SK-N-SH treated with all-trans-retinoic acid at 6 μM for 48 hours (cell line): ENCODE results near the gene GABRA1.

Experiments
- ATAC-seq: fragments of 200-7000 bp; cut with Tn5 transposase; 3 replicates; pipeline ENCODE4 v1.9.1; 2020; ENCODE audit warnings: mild to moderate bottlenecking, moderate library complexity
- ARNTL ChIP-seq: fragments of 450-650 bp; formaldehyde crosslinking; IDR thresholded peaks from 2 replicates; pipeline ENCODE4 v1.5.0; 2020; ENCODE audit warnings: low read depth, mild to moderate bottlenecking, moderate library complexity, borderline replicate concordance
- BACH2 ChIP-seq: fragments of 250-450 bp; sonication (Bioruptor Pico); IDR thresholded peaks from 2 replicates; pipeline ENCODE4 v1.9.0; 2021; ENCODE audit warnings: mild to moderate bottlenecking, borderline replicate concordance
- CSDC2 ChIP-seq: fragments of 250-450 bp; sonication (Bioruptor Pico); IDR thresholded peaks from 2 replicates; pipeline ENCODE4 v1.5.0; 2020; ENCODE audit warnings: mild to moderate bottlenecking, moderate library complexity
- CSRNP3 ChIP-seq: fragments of 250-450 bp; sonication (Bioruptor Pico); IDR thresholded peaks from 2 replicates; pipeline ENCODE4 v1.5.1; 2021; ENCODE audit warnings: mild to moderate bottlenecking, moderate library complexity
- ESRRG ChIP-seq: fragments of 250-450 bp; sonication (Bioruptor Pico); IDR thresholded peaks from 2 replicates; pipeline ENCODE4 v1.6.1; 2021; ENCODE audit warnings: mild to moderate bottlenecking
- GLIS3 ChIP-seq: fragments of 250-450 bp; sonication (Bioruptor Pico); IDR thresholded peaks from 2 replicates; pipeline ENCODE4 v1.5.0; 2020; ENCODE audit warnings: mild to moderate bottlenecking, moderate library complexity
- ISL1 ChIP-seq: fragments of 250-450 bp; sonication (Bioruptor Pico); IDR thresholded peaks from 2 replicates; pipeline ENCODE4 v2.1.2; 2022; ENCODE audit warnings: mild to moderate bottlenecking, moderate library complexity
- OSR1 ChIP-seq: fragments of 250-450 bp; sonication (Bioruptor Pico); IDR thresholded peaks from 2 replicates; pipeline ENCODE4 v1.8.0; 2022; ENCODE audit warnings: moderate library complexity, mild to moderate bottlenecking, inconsistent platforms
- POU6F1 ChIP-seq: fragments of 250-450 bp; sonication (Bioruptor Pico); IDR thresholded peaks from 2 replicates; pipeline ENCODE4 v1.8.0; 2021; ENCODE audit warnings: low read depth, mild to moderate bottlenecking, moderate library complexity, borderline replicate concordance
- PPARA ChIP-seq: fragments of 250-450 bp; sonication (Bioruptor Pico); IDR thresholded peaks from 2 replicates; pipeline ENCODE4 v1.5.0; 2020; ENCODE audit warnings: mild to moderate bottlenecking, borderline replicate concordance
- RARB ChIP-seq: fragments of 250-450 bp; sonication (Bioruptor Pico); IDR thresholded peaks from 2 replicates; pipeline ENCODE4 v1.8.0; 2021; ENCODE audit warnings: mild to moderate bottlenecking, moderate library complexity
- SNAI2 ChIP-seq: fragments of 250-450 bp; sonication (Bioruptor Pico); IDR thresholded peaks from 2 replicates; pipeline ENCODE4 v1.5.0; 2020; ENCODE audit warnings: mild to moderate bottlenecking, moderate library complexity
- TCF4 ChIP-seq: fragments of 250-450 bp; sonication (Bioruptor Pico); IDR thresholded peaks from 2 replicates; pipeline ENCODE4 v1.8.0; 2021; ENCODE audit warnings: mild to moderate bottlenecking, moderate library complexity, borderline replicate concordance
- ZC3H10 ChIP-seq: fragments of 250-450 bp; sonication (Bioruptor Pico); IDR thresholded peaks from 2 replicates; pipeline ENCODE4 v1.5.1; 2021; ENCODE audit warnings: mild to moderate bottlenecking, moderate library complexity
- ZFP3 ChIP-seq: fragments of 250-450 bp; sonication (Bioruptor Pico); IDR thresholded peaks from 2 replicates; pipeline ENCODE4 v1.5.0; 2020; ENCODE audit warnings: mild to moderate bottlenecking, moderate library complexity
- ZFP30 ChIP-seq: fragments of 450-650 bp; formaldehyde crosslinking; IDR thresholded peaks from 2 replicates; pipeline ENCODE4 v1.5.0; 2022; ENCODE audit warnings: mild to moderate bottlenecking, moderate library complexity
- ZNF565 ChIP-seq: fragments of 450-650 bp; formaldehyde crosslinking; conservative IDR thresholded peaks from 2 replicates; pipeline ENCODE4 v1.5.0; 2020; ENCODE audit warnings: low read depth, mild to moderate bottlenecking, moderate library complexity
- ZNF70 ChIP-seq: fragments of 450-650 bp; formaldehyde crosslinking; IDR thresholded peaks from 2 replicates; pipeline ENCODE4 v1.5.0; 2020; ENCODE audit warnings: mild to moderate bottlenecking, moderate library complexity
- ZNF8 ChIP-seq: fragments of 450-650 bp; formaldehyde crosslinking; IDR thresholded peaks from 2 replicates; pipeline ENCODE4 v1.5.0; 2020; ENCODE audit warnings: mild to moderate bottlenecking, moderate library complexity
- TF ChIP-seq, protein P1 (sequence below): fragments of 250-450 bp; sonication (Bioruptor Pico); IDR thresholded peaks from 2 replicates; pipeline ENCODE4 v1.5.1; 2020; ENCODE audit warnings: low read depth, mild to moderate bottlenecking, moderate library complexity
- TF ChIP-seq, protein P2 (sequence below): fragments of 250-450 bp; sonication (Bioruptor Pico); IDR thresholded peaks from 2 replicates; pipeline ENCODE4 v1.8.0; 2020; ENCODE audit warnings: mild to moderate bottlenecking, moderate library complexity, borderline replicate concordance

The GABRA1 gene

DNA sequence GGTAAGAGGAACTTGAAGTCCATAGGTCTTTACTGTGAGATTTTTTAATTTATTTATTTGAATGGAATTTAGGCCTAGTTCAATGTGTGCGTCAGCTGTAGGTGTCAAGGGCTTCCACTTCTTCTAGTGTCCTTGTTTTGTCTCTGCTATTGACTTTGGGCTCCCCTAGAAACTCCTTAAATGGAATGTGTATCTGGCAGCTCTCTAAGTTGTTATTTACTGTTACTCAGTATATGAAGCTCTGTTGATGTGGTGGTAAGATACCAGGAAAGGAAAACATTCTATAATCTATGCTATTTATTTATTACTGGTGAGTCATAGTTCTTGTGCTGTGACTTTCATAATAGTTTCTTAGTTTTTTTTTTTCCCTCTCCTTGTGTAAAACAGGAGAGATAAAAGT, 97.1 kb downstream of the GABRA1 start:
- ATAC-seq = no peak
- TF ChIP-seq ZFP3 (CRISPR knock-in tag) (no peak), ZFP30 (no peak), ZNF70 (CRISPR knock-in tag) (no peak), ESRRG (CRISPR knock-in tag) (no peak), CSDC2 (no peak), SNAI2 (CRISPR knock-in tag) (no peak), GLIS3 (CRISPR knock-in tag) (no peak), CSRNP3 (CRISPR knock-in tag) (no peak), OSR1 (CRISPR knock-in tag) (no peak), RARB (CRISPR knock-in tag) (no peak), ZNF565 (CRISPR knock-in tag) (no peak), ZNF8 (no peak), POU6F1 (CRISPR knock-in tag) (no peak), ISL1 (CRISPR knock-in tag) (no peak), PPARA (CRISPR knock-in tag) (no peak), TCF4 (no peak), BACH2 (CRISPR knock-in tag) (no peak), ARNTL (CRISPR knock-in tag) (no peak)
- TF ChIP-seq, protein P1, sequence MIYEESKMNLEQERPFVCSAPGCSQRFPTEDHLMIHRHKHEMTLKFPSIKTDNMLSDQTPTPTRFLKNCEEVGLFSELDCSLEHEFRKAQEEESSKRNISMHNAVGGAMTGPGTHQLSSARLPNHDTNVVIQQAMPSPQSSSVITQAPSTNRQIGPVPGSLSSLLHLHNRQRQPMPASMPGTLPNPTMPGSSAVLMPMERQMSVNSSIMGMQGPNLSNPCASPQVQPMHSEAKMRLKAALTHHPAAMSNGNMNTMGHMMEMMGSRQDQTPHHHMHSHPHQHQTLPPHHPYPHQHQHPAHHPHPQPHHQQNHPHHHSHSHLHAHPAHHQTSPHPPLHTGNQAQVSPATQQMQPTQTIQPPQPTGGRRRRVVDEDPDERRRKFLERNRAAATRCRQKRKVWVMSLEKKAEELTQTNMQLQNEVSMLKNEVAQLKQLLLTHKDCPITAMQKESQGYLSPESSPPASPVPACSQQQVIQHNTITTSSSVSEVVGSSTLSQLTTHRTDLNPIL (CRISPR knock-in tag) = no peak
- TF ChIP-seq, protein P2, sequence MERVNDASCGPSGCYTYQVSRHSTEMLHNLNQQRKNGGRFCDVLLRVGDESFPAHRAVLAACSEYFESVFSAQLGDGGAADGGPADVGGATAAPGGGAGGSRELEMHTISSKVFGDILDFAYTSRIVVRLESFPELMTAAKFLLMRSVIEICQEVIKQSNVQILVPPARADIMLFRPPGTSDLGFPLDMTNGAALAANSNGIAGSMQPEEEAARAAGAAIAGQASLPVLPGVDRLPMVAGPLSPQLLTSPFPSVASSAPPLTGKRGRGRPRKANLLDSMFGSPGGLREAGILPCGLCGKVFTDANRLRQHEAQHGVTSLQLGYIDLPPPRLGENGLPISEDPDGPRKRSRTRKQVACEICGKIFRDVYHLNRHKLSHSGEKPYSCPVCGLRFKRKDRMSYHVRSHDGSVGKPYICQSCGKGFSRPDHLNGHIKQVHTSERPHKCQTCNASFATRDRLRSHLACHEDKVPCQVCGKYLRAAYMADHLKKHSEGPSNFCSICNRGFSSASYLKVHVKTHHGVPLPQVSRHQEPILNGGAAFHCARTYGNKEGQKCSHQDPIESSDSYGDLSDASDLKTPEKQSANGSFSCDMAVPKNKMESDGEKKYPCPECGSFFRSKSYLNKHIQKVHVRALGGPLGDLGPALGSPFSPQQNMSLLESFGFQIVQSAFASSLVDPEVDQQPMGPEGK (CRISPR knock-in tag) = no peak

GRCh38 chr5:161946911-161947310, 99.0 kb downstream of the GABRA1 start:
- TF ChIP-seq ZC3H10 (CRISPR knock-in tag) = no peak
- TF ChIP-seq ZFP30 = no peak
- no peak for TF ChIP-seq ZNF8
- TF ChIP-seq GLIS3 (CRISPR knock-in tag) = no peak
- no peak for TF ChIP-seq ZNF565 (CRISPR knock-in tag)
- TF ChIP-seq POU6F1 (CRISPR knock-in tag) = no peak
- no peak for TF ChIP-seq TCF4
- TF ChIP-seq BACH2 (CRISPR knock-in tag) = no peak
- TF ChIP-seq SNAI2 (CRISPR knock-in tag) = no peak
- no peak for TF ChIP-seq PPARA (CRISPR knock-in tag)
- no peak for TF ChIP-seq ARNTL (CRISPR knock-in tag)
- TF ChIP-seq, all 23 proteins: peak for 0
- no peak for ATAC-seq
